GM12878 (cell line): Measurements from ENCODE around the gene TEX44.

Source experiments
- HCFC1 ChIP-seq: fragments of 150-350 bp; IDR thresholded peaks from 2 replicates; pipeline ENCODE4 v1.6.1; 2014; ENCODE audit warnings: low read length
- MYC ChIP-seq: IDR thresholded peaks from 2 replicates; pipeline ENCODE4 v1.6.1; 2011; ENCODE audit warnings: mild to moderate bottlenecking, low read length, moderate library complexity, inconsistent platforms; ENCODE audit not compliant: insufficient read depth, insufficient replicate concordance, insufficient read length, severe bottlenecking
- TCF7 ChIP-seq: IDR thresholded peaks from 2 replicates; pipeline ENCODE4 v1.6.1; 2014; ENCODE audit warnings: antibody characterized with exemption, borderline replicate concordance
- TF ChIP-seq, protein P1 (sequence below), 3 experiments: IDR thresholded peaks in 2 of 3; conservative IDR thresholded peaks in 1 of 3; 2 replicates each; pipeline ENCODE4 v1.5.1; 2011; ENCODE audit warnings: low read depth in 3 of 3, low read length in 3 of 3, mild to moderate bottlenecking in 3 of 3, control low read depth in 2 of 3, moderate library complexity in 2 of 3, inconsistent platforms in 1 of 3, mixed read lengths in 1 of 3; ENCODE audit not compliant: control insufficient read depth in 2 of 3, insufficient read depth in 1 of 3; ENCODE audit errors: extremely low read depth in 1 of 3

DNA sequence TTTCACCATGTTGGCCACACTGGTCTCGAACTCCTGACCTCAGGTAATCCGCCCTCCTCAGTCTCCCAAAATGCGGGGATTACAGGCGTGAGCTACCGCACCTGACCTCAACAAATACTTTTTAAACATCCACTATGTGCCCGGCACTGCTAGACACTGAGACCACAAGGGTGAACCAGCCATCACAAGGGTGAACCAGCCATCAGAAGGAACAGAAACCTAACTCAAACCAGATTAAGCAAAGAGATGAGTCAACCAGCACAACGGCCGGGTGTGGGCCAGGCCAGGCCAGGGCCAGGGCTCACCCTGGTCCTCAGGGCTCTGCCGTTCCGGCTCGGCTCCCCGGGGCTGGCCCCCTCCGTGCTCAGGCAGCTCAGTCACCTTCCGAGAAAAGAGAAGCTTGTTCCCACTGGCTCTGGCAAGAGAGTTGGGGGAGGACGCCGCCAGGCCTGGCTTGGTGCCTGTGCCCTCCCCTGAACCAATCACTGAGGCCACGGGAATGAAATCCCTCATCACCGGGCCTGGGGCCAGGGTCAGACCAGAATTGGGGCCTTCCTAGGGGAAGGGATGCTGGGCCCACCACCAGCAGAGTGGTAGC lies 4.4 kb downstream of the TEX44 start:
- TF ChIP-seq, protein P1, sequence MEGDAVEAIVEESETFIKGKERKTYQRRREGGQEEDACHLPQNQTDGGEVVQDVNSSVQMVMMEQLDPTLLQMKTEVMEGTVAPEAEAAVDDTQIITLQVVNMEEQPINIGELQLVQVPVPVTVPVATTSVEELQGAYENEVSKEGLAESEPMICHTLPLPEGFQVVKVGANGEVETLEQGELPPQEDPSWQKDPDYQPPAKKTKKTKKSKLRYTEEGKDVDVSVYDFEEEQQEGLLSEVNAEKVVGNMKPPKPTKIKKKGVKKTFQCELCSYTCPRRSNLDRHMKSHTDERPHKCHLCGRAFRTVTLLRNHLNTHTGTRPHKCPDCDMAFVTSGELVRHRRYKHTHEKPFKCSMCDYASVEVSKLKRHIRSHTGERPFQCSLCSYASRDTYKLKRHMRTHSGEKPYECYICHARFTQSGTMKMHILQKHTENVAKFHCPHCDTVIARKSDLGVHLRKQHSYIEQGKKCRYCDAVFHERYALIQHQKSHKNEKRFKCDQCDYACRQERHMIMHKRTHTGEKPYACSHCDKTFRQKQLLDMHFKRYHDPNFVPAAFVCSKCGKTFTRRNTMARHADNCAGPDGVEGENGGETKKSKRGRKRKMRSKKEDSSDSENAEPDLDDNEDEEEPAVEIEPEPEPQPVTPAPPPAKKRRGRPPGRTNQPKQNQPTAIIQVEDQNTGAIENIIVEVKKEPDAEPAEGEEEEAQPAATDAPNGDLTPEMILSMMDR (IDR thresholded peaks at IDR 0.05 in 2 of 3, conservative IDR thresholded peaks at IDR 0.05 in 1 of 3; ENCODE audit: control insufficient read depth in 2 of 3, extremely low read depth in 1 of 3, insufficient read depth in 1 of 3, low read depth in 3 of 3, low read length in 3 of 3) = no peak
- TF ChIP-seq TCF7 = no peak
- TF ChIP-seq MYC = no peak
- no peak for TF ChIP-seq HCFC1
